ENCODE results near the gene OXCT2.

DNA sequence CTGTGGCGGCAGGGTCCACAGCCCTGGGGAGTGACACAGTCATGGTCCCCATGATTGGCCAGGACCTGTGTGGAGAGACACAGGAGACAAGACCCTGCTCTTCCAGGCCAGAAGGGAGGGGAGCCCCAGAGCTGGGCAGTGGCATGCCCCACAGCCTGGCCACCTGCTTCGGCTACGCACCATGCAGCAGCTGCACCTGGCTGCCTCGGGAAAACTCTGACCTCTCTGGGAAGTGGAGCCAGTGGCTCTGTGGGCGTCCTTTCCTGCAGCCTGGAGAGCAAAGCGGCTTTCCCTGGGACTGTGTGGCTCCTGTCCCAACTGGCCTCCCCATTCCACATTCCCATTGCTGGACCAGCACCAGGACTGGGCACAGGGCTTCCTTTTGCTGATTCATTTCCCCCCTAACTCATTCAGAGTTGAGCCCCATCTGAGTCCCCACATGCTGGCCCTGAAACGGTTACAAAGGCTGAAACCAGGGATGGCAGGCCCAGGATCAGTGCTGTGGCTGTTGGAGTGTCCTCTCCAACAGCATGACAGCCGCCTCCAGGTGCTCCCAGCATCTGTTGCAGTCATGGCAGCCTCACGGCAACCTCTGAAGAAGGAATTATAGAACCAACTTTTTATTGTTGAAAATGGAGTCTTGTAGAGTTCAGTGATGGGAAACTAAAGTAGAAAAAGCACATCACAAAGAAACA lies 15.0 kb downstream of the OXCT2 start:
- TF ChIP-seq SMARCC2 (IDR thresholded peaks at IDR 0.05; ENCODE audit: low read depth) (no peak), EZH2 (IDR thresholded peaks at IDR 0.05; ENCODE audit: borderline replicate concordance, low read depth, low read length) (no peak), MYC (IDR thresholded peaks at IDR 0.05; ENCODE audit: low read depth, low read length) (no peak), MYC (CRISPR knock-in tag; IDR thresholded peaks at IDR 0.05; ENCODE audit: borderline replicate concordance, low read depth) (no peak), BRD9 (IDR thresholded peaks at IDR 0.05; ENCODE audit: low read depth, partially characterized antibody) (no peak), NR2C1 (IDR thresholded peaks at IDR 0.05) (no peak), NR2C1 (tag; IDR thresholded peaks at IDR 0.05) (no peak), ETV5 (CRISPR knock-in tag; IDR thresholded peaks at IDR 0.05; ENCODE audit: low read depth) (no peak), ZNF24 (IDR thresholded peaks at IDR 0.05) (no peak), PHTF2 (CRISPR knock-in tag; IDR thresholded peaks at IDR 0.05) (no peak), BDP1 (IDR thresholded peaks at IDR 0.05; ENCODE audit: insufficient read depth, insufficient read length) (no peak), POLR2AphosphoS2 (IDR thresholded peaks at IDR 0.05; ENCODE audit: low read length) (no peak), FOSL1 (tag; conservative IDR thresholded peaks at IDR 0.05) (no peak), FOXM1 (IDR thresholded peaks at IDR 0.05; ENCODE audit: low read depth) (no peak), FOXM1 (CRISPR knock-in tag; IDR thresholded peaks at IDR 0.05; ENCODE audit: low read depth) (no peak)
- TF ChIP-seq, protein P1, sequence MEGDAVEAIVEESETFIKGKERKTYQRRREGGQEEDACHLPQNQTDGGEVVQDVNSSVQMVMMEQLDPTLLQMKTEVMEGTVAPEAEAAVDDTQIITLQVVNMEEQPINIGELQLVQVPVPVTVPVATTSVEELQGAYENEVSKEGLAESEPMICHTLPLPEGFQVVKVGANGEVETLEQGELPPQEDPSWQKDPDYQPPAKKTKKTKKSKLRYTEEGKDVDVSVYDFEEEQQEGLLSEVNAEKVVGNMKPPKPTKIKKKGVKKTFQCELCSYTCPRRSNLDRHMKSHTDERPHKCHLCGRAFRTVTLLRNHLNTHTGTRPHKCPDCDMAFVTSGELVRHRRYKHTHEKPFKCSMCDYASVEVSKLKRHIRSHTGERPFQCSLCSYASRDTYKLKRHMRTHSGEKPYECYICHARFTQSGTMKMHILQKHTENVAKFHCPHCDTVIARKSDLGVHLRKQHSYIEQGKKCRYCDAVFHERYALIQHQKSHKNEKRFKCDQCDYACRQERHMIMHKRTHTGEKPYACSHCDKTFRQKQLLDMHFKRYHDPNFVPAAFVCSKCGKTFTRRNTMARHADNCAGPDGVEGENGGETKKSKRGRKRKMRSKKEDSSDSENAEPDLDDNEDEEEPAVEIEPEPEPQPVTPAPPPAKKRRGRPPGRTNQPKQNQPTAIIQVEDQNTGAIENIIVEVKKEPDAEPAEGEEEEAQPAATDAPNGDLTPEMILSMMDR (IDR thresholded peaks at IDR 0.05 in 2 of 3, conservative IDR thresholded peaks at IDR 0.05 in 1 of 3; ENCODE audit: insufficient read depth in 2 of 3, low read depth in 1 of 3, low read length in 3 of 3) = no peak
- TF ChIP-seq, protein P2, sequence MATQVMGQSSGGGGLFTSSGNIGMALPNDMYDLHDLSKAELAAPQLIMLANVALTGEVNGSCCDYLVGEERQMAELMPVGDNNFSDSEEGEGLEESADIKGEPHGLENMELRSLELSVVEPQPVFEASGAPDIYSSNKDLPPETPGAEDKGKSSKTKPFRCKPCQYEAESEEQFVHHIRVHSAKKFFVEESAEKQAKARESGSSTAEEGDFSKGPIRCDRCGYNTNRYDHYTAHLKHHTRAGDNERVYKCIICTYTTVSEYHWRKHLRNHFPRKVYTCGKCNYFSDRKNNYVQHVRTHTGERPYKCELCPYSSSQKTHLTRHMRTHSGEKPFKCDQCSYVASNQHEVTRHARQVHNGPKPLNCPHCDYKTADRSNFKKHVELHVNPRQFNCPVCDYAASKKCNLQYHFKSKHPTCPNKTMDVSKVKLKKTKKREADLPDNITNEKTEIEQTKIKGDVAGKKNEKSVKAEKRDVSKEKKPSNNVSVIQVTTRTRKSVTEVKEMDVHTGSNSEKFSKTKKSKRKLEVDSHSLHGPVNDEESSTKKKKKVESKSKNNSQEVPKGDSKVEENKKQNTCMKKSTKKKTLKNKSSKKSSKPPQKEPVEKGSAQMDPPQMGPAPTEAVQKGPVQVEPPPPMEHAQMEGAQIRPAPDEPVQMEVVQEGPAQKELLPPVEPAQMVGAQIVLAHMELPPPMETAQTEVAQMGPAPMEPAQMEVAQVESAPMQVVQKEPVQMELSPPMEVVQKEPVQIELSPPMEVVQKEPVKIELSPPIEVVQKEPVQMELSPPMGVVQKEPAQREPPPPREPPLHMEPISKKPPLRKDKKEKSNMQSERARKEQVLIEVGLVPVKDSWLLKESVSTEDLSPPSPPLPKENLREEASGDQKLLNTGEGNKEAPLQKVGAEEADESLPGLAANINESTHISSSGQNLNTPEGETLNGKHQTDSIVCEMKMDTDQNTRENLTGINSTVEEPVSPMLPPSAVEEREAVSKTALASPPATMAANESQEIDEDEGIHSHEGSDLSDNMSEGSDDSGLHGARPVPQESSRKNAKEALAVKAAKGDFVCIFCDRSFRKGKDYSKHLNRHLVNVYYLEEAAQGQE (IDR thresholded peaks at IDR 0.05; ENCODE audit: borderline replicate concordance) = no peak
- TF ChIP-seq, protein P2 (CRISPR knock-in tag; IDR thresholded peaks at IDR 0.05; ENCODE audit: low read depth) = no peak

All from K562 (cell line).